Measurements from ENCODE around the gene C9. TPM values are rescaled to one million over a fixed set of nuclear protein-coding genes. Genes with fewer than 3 reads are reported as not detected.

Gene C9
- total RNA-seq, 3 donors from 2014 or later = 0.12 TPM; not detected in 2

- no peak for TF ChIP-seq CTCF (IDR thresholded peaks at IDR 0.05)
- intact Hi-C loops (cut with DNase I, micrococcal nuclease) = no loop called here
- Histone ChIP-seq H3K4me1 (ENCODE audit: low read depth) (no peaks in the 10 kb centered on the region), H3K4me3 (no peak overlapping the region), H3K9me3 (no peaks in the 10 kb centered on the region), H3K36me3 (ENCODE audit: low read depth) (no peaks in the 10 kb centered on the region)
- DNase-seq = no peak
- no peak for ATAC-seq
These were observed 17.1 kb upstream of the C9 start for GRCh38 chr5:39381376-39381775.

DNA sequence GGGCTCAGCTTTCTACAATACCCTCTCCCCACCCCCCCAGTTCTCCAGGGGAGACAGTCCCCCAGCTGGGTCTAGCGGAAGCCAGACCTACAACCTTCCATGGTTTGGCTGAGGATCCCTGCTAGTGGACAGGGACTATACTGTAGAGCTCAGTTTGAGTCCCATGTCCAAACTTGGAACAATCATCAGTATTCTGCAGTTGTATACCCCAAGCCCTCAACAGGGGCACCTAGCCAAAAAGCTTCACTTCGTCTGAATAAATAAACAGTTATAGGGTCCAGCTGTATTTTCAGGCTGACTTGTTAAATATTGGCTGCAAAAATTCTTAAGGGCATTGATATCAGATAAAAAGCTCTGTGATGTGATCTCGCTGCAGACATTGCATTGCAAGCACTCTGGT lies 15.4 kb upstream of the C9 start:
- no peak overlapping the region for H3K4me3 ChIP-seq
- H3K36me3 ChIP-seq (ENCODE audit: low read depth) = no peaks in the 10 kb centered on the region
- intact Hi-C loops (cut with DNase I, micrococcal nuclease) = loop anchor here (5.0 to 10.0 kb wide), 2 partner anchors 168 to 195 kb away; no protein-coding TSS in a partner anchor
- DNase-seq = no peak
- ATAC-seq = no peak
- H3K4me1 ChIP-seq (ENCODE audit: low read depth) = no peaks in the 10 kb centered on the region
- no peaks in the 10 kb centered on the region for H3K9me3 ChIP-seq
- no peak for TF ChIP-seq CTCF (IDR thresholded peaks at IDR 0.05)

GRCh38 chr5:39377613-39378012 lies 13.3 kb upstream of the C9 start:
- Histone ChIP-seq H3K4me1 (ENCODE audit: low read depth) (peaks cover 2% of the 10 kb centered on the region), H3K36me3 (ENCODE audit: low read depth) (no peaks in the 10 kb centered on the region), H3K4me3 (no peak overlapping the region), H3K9me3 (no peaks in the 10 kb centered on the region)
- ATAC-seq (no peak), DNase-seq (no peak)
- TF ChIP-seq CTCF (IDR thresholded peaks at IDR 0.05) = no peak
- intact Hi-C loops (cut with DNase I, micrococcal nuclease) = loop anchor here (2.0 to 10.0 kb wide), 3 partner anchors 169 to 197 kb away; no protein-coding TSS in a partner anchor

- H3K4me1 ChIP-seq (ENCODE audit: low read depth) = peaks cover 5% of the 10 kb centered on the region
- intact Hi-C loops (cut with DNase I, micrococcal nuclease) = loop anchor here (2.0 to 10.0 kb wide), 3 partner anchors 170 to 198 kb away; no protein-coding TSS in a partner anchor
- no peaks in the 10 kb centered on the region for H3K36me3 ChIP-seq (ENCODE audit: low read depth)
- ATAC-seq (peak; percentile 69), DNase-seq (peak in 1 of 3 donors; percentile 80)
- H3K4me3 ChIP-seq = no peak overlapping the region
- peak; percentile 41 for TF ChIP-seq CTCF (IDR thresholded peaks at IDR 0.05)
- no peaks in the 10 kb centered on the region for H3K9me3 ChIP-seq
These were observed 12.0 kb upstream of the C9 start for GRCh38 chr5:39376293-39376714.

DNA sequence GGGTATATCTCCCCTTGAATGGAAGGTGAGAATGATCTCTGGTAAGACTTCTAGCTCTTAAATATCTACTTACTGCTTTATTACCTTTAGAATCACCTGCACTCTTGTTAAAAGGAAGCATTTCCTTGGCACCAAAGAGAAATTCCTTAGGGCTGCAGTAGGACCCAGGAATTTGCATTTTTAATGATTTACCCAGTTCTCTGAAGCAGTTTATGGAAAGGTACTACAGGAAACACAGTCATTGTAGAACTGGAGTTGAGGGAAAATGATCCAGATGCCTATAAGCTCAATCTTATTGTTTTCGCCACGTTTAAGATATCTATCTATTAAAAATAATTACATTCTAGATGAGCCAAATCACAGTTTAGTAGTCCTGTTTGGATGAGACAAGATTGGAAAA lies 9.5 kb upstream of the C9 start:
- intact Hi-C loops (cut with DNase I, micrococcal nuclease) = loop anchor here in 1 of 2 donors (10.0 kb wide), 1 partner anchor 201 kb away; no protein-coding TSS in a partner anchor
- peaks cover 17% of the 10 kb centered on the region for H3K4me1 ChIP-seq (ENCODE audit: low read depth)
- H3K9me3 ChIP-seq = no peaks in the 10 kb centered on the region
- DNase-seq (no peak), ATAC-seq (peak; percentile 79)
- no peaks in the 10 kb centered on the region for H3K36me3 ChIP-seq (ENCODE audit: low read depth)
- TF ChIP-seq CTCF (IDR thresholded peaks at IDR 0.05) = no peak
- no peak overlapping the region for H3K4me3 ChIP-seq

DNA sequence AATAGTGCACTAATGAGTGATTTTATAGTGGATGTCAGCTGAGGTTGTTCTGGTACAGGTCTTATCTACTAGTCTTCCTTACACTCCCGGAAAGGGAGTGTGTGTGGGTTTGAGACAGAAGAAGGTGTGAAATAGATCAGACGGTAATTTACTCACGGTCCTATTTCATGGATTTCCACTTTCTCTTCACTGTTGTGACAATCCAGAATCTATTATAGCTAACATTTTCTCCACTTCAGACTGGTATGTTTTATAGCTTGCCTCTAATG lies 7.0 kb upstream of the C9 start:
- ATAC-seq (peak; percentile 4), DNase-seq (no peak)
- intact Hi-C loops (cut with DNase I, micrococcal nuclease) = loop anchor here in 1 of 2 donors (10.0 kb wide), 1 partner anchor 204 kb away; no protein-coding TSS in a partner anchor
- Histone ChIP-seq H3K9me3 (no peaks in the 10 kb centered on the region), H3K4me1 (ENCODE audit: low read depth) (peaks cover 17% of the 10 kb centered on the region), H3K4me3 (no peak overlapping the region), H3K36me3 (ENCODE audit: low read depth) (no peaks in the 10 kb centered on the region)
- no peak for TF ChIP-seq CTCF (IDR thresholded peaks at IDR 0.05)

Measured in mucosa of descending colon (tissue), 3 donors.